K562 (cell line): ENCODE results near the gene HSDL1. TPM values are rescaled to one million over a fixed set of nuclear protein-coding genes. Genes with fewer than 3 reads are reported as not detected.

Experiments
- CC2D1A ChIP-seq: fragments of 450-650 bp; IDR thresholded peaks from 2 replicates; pipeline ENCODE4 v1.6.1; 2017; ENCODE audit warnings: mild to moderate bottlenecking
- HEY1 ChIP-seq: fragments of 250-450 bp; sonication (Bioruptor Pico); IDR thresholded peaks from 2 replicates; pipeline ENCODE4 v1.5.0; 2020; ENCODE audit warnings: mild to moderate bottlenecking, moderate library complexity, borderline replicate concordance
- MAZ ChIP-seq, 2 experiments: fragments of 450-650 bp in 1 of 2; sonication (generic) in 1 of 2; formaldehyde crosslinking; IDR thresholded peaks in 1 of 2; conservative IDR thresholded peaks in 1 of 2; 2 replicates each; pipeline versions ENCODE4 v1.4.0 to v1.5.0; 2020; ENCODE audit warnings: mild to moderate bottlenecking in 1 of 2, missing genetic modification reagents in 1 of 2
- ZNF583 ChIP-seq: fragments of 250-450 bp; sonication (Bioruptor Pico); IDR thresholded peaks from 2 replicates; pipeline ENCODE4 v1.4.0; 2020
- polyA plus RNA-seq, 8 experiments: library from polyadenylated mRNA; depleted of rRNA in 4 of 8; stranded (reverse) in 5 of 8; unstranded in 3 of 8; fragments of >200 nt; fragmentation: Nextera tagmentation in 2 of 8; fragmentation: Illumina TruSeq in 1 of 8; extraction: Ambion mirVana in 2 of 8; extraction: Trizol in 1 of 8; gene quantifications; 2 replicates each; pipeline versions ENCODE4 v1.2.1 to v1.2.3, GENCODE V29; 2011 to 2014; ENCODE audit warnings: inconsistent platforms in 1 of 8, missing spikeins in 1 of 8
- total RNA-seq, 7 experiments: library from RNA; depleted of rRNA in 6 of 7; stranded (reverse); fragments of >200 nt in 6 of 7; fragmentation: Illumina TruSeq in 2 of 7; extraction: Trizol in 2 of 7; gene quantifications; 2 replicates each; pipeline versions ENCODE4 v1.2.1 to v1.2.3, GENCODE V29; 2011 to 2021; ENCODE audit warnings: low replicate concordance in 1 of 7
- TF ChIP-seq, protein P1 (sequence below): fragments of 250-450 bp; sonication (Bioruptor Pico); IDR thresholded peaks from 2 replicates; pipeline ENCODE4 v1.4.0; 2020
- TF ChIP-seq, protein P2 (sequence below): sonication (generic); formaldehyde crosslinking; IDR thresholded peaks from 2 replicates; pipeline ENCODE4 v1.4.0; 2020; ENCODE audit warnings: mild to moderate bottlenecking, missing genetic modification reagents

HSDL1 gene
- total and polyA plus RNA-seq, 9 of the 15 experiments (the other 6 are each of a cell fraction or from before 2014, with no cell fraction given): 14.8 to 41.2 (median 27.7) TPM

DNA sequence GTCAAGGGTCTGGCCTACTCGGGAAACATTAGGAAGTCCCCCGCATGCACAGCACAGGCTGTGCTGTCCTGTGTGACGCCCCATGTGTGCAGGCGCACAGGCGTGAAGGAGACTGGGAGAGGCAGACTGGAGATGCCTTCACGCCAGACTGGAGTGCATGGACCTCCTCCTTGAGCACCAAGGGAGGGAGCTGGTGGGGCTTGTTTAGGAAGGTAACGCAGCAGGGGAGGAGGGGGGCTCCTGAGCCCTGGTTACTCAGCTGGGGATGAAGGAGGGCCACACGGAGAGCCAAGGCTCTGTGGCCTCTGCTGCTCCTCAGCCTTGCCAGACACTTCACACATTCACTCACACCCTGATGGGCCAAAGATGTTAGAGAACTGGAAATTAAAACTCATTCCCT lies 7.7 kb downstream of the HSDL1 start (continued):
- TF ChIP-seq, protein P1, sequence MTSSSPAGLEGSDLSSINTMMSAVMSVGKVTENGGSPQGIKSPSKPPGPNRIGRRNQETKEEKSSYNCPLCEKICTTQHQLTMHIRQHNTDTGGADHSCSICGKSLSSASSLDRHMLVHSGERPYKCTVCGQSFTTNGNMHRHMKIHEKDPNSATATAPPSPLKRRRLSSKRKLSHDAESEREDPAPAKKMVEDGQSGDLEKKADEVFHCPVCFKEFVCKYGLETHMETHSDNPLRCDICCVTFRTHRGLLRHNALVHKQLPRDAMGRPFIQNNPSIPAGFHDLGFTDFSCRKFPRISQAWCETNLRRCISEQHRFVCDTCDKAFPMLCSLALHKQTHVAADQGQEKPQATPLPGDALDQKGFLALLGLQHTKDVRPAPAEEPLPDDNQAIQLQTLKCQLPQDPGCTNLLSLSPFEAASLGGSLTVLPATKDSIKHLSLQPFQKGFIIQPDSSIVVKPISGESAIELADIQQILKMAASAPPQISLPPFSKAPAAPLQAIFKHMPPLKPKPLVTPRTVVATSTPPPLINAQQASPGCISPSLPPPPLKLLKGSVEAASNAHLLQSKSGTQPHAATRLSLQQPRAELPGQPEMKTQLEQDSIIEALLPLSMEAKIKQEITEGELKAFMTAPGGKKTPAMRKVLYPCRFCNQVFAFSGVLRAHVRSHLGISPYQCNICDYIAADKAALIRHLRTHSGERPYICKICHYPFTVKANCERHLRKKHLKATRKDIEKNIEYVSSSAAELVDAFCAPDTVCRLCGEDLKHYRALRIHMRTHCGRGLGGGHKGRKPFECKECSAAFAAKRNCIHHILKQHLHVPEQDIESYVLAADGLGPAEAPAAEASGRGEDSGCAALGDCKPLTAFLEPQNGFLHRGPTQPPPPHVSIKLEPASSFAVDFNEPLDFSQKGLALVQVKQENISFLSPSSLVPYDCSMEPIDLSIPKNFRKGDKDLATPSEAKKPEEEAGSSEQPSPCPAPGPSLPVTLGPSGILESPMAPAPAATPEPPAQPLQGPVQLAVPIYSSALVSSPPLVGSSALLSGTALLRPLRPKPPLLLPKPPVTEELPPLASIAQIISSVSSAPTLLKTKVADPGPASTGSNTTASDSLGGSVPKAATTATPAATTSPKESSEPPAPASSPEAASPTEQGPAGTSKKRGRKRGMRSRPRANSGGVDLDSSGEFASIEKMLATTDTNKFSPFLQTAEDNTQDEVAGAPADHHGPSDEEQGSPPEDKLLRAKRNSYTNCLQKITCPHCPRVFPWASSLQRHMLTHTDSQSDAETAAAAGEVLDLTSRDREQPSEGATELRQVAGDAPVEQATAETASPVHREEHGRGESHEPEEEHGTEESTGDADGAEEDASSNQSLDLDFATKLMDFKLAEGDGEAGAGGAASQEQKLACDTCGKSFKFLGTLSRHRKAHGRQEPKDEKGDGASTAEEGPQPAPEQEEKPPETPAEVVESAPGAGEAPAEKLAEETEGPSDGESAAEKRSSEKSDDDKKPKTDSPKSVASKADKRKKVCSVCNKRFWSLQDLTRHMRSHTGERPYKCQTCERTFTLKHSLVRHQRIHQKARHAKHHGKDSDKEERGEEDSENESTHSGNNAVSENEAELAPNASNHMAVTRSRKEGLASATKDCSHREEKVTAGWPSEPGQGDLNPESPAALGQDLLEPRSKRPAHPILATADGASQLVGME (CRISPR knock-in tag): 0 out of 2 replicates have a peak, but pooled peaks have one; percentile 50
- TF ChIP-seq MAZ (CRISPR knock-in tag; conservative IDR thresholded peaks at IDR 0.05 in 1 of 2, IDR thresholded peaks at IDR 0.05 in 1 of 2) (0 out of 4 replicates have a peak, but pooled peaks of 1 of the 2 experiments have one; percentile 11), CC2D1A (no peak), HEY1 (CRISPR knock-in tag) (no peak), ZNF583 (0 out of 2 replicates have a peak, but pooled peaks have one; percentile 53)
- TF ChIP-seq, protein P2, sequence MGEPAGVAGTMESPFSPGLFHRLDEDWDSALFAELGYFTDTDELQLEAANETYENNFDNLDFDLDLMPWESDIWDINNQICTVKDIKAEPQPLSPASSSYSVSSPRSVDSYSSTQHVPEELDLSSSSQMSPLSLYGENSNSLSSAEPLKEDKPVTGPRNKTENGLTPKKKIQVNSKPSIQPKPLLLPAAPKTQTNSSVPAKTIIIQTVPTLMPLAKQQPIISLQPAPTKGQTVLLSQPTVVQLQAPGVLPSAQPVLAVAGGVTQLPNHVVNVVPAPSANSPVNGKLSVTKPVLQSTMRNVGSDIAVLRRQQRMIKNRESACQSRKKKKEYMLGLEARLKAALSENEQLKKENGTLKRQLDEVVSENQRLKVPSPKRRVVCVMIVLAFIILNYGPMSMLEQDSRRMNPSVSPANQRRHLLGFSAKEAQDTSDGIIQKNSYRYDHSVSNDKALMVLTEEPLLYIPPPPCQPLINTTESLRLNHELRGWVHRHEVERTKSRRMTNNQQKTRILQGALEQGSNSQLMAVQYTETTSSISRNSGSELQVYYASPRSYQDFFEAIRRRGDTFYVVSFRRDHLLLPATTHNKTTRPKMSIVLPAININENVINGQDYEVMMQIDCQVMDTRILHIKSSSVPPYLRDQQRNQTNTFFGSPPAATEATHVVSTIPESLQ (CRISPR knock-in tag): no peak
